ENCODE measurements around the gene KCNN1. TPM values are rescaled to one million over a fixed set of nuclear protein-coding genes. Genes with fewer than 3 reads are reported as not detected.

KCNN1 gene
- total RNA-seq, 1 donor from 2014 or later, result 1.5 TPM

- peak overlapping the region; percentile 33 for H3K9ac ChIP-seq (ENCODE audit: low read length)
- no peaks in the 10 kb centered on the region for H3K79me2 ChIP-seq (ENCODE audit: insufficient read depth, low read length)
- peaks cover 5% of the 10 kb centered on the region for H3K4me1 Mint-ChIP-seq (ENCODE audit: low read depth, unreplicated experiment)
- H3K36me3 Mint-ChIP-seq (ENCODE audit: low read depth, unreplicated experiment), result no peaks in the 10 kb centered on the region
- no peak overlapping the region for H3K4me3 Mint-ChIP-seq (ENCODE audit: unreplicated experiment)
- H3K4me1 ChIP-seq (ENCODE audit: insufficient read depth, low read length), result peaks cover 6% of the 10 kb centered on the region
- peak overlapping the region; percentile 81 for H3K4me2 ChIP-seq (ENCODE audit: low read length)
- H3K27ac Mint-ChIP-seq (ENCODE audit: unreplicated experiment), result no peak overlapping the region
- peak; percentile 44 for DNase-seq (ENCODE audit: low read depth)
- H3K9me3 Mint-ChIP-seq (ENCODE audit: unreplicated experiment), result no peaks in the 10 kb centered on the region
- peaks cover 16% of the 10 kb centered on the region for H3K27me3 ChIP-seq (ENCODE audit: insufficient read depth, low read length)
- no peak for FAIRE-seq
- TF ChIP-seq, protein P1, sequence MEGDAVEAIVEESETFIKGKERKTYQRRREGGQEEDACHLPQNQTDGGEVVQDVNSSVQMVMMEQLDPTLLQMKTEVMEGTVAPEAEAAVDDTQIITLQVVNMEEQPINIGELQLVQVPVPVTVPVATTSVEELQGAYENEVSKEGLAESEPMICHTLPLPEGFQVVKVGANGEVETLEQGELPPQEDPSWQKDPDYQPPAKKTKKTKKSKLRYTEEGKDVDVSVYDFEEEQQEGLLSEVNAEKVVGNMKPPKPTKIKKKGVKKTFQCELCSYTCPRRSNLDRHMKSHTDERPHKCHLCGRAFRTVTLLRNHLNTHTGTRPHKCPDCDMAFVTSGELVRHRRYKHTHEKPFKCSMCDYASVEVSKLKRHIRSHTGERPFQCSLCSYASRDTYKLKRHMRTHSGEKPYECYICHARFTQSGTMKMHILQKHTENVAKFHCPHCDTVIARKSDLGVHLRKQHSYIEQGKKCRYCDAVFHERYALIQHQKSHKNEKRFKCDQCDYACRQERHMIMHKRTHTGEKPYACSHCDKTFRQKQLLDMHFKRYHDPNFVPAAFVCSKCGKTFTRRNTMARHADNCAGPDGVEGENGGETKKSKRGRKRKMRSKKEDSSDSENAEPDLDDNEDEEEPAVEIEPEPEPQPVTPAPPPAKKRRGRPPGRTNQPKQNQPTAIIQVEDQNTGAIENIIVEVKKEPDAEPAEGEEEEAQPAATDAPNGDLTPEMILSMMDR (IDR thresholded peaks at IDR 0.05; ENCODE audit: insufficient read depth, low read depth, low read length), result no peak
- no peak for TF ChIP-seq EZH2 (IDR thresholded peaks at IDR 0.05; ENCODE audit: insufficient read depth, low read length)
- H3K4me3 ChIP-seq (ENCODE audit: insufficient read depth, low read depth, low read length), result peak overlapping the region; percentile 47
- H4K20me1 ChIP-seq (ENCODE audit: insufficient read depth, low read length), result no peaks in the 10 kb centered on the region
- no peak overlapping the region for H3K27ac ChIP-seq (ENCODE audit: low read depth, low read length)
- peaks cover 5% of the 10 kb centered on the region for H3K9me3 ChIP-seq (ENCODE audit: insufficient read depth, low read depth, low read length)
- peak overlapping the region; percentile 64 for H2AFZ ChIP-seq (ENCODE audit: low read depth, low read length)
- no peaks in the 10 kb centered on the region for H3K36me3 ChIP-seq (ENCODE audit: insufficient read depth, low read length)
- H3K27me3 Mint-ChIP-seq (ENCODE audit: low read depth, unreplicated experiment), result peaks cover 41% of the 10 kb centered on the region
Observed at GRCh38 chr19:18044825-18045304, 78.0 kb downstream of the KCNN1 start.

DNA sequence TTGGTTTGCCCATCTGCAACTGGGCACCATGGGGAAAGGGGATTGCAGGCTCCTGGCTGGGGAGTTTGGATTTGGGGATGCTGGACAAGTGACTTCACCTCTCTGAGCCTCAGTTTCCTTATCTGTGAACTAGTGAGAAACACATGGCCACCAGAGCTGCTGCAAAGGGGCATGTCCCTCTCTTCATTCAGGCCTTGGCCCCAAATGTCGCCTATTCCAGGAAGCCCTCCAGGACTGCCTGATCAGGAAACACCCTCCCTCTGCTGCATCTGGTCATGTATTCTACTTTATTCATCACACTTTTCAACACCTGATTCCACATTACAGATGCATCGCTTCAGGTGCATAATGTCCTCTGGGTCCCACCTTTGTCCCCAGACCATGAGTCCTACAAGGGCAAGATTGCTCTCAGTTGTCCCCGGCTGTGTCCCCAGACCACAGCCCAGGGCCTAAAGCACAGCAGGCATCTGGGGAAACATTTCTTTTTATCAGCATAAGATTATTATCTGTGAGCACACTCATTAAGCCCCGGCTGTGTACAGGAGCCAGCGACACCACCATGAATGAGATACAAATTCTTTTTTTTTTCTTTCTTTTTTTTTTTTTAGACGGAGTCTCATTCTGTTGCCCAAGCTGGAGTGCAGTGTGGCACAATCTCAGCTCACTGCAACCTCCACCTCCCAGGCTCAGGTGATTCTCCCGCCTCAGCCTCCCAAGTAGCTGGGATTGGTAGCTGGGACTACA is 78.6 kb downstream of the KCNN1 start:
- DNase-seq (ENCODE audit: low read depth) (no peak), FAIRE-seq (no peak)
- Histone ChIP-seq H3K4me2 (ENCODE audit: low read length) (peak overlapping the region; percentile 81), H3K27me3 (ENCODE audit: insufficient read depth, low read length) (peaks cover 16% of the 10 kb centered on the region), H3K9ac (ENCODE audit: low read length) (peak overlapping the region; percentile 33), H3K4me1 (ENCODE audit: insufficient read depth, low read length) (peaks cover 6% of the 10 kb centered on the region), H3K27ac (ENCODE audit: low read depth, low read length) (no peak overlapping the region), H3K4me3 (ENCODE audit: insufficient read depth, low read depth, low read length) (peak overlapping the region; percentile 47), H2AFZ (ENCODE audit: low read depth, low read length) (peak overlapping the region; percentile 64), H3K79me2 (ENCODE audit: insufficient read depth, low read length) (no peaks in the 10 kb centered on the region), H4K20me1 (ENCODE audit: insufficient read depth, low read length) (no peaks in the 10 kb centered on the region), H3K9me3 (ENCODE audit: insufficient read depth, low read depth, low read length) (peaks cover 5% of the 10 kb centered on the region), H3K36me3 (ENCODE audit: insufficient read depth, low read length) (no peaks in the 10 kb centered on the region)
- no peak overlapping the region for H3K27ac Mint-ChIP-seq (ENCODE audit: unreplicated experiment)
- TF ChIP-seq, protein P1 (IDR thresholded peaks at IDR 0.05; ENCODE audit: insufficient read depth, low read depth, low read length), result no peak
- no peak for TF ChIP-seq EZH2 (IDR thresholded peaks at IDR 0.05; ENCODE audit: insufficient read depth, low read length)
- H3K27me3 Mint-ChIP-seq (ENCODE audit: low read depth, unreplicated experiment), result peaks cover 38% of the 10 kb centered on the region
- H3K4me3 Mint-ChIP-seq (ENCODE audit: unreplicated experiment), result no peak overlapping the region
- H3K4me1 Mint-ChIP-seq (ENCODE audit: low read depth, unreplicated experiment), result peaks cover 5% of the 10 kb centered on the region
- no peaks in the 10 kb centered on the region for H3K9me3 Mint-ChIP-seq (ENCODE audit: unreplicated experiment)
- no peaks in the 10 kb centered on the region for H3K36me3 Mint-ChIP-seq (ENCODE audit: low read depth, unreplicated experiment)
